RPMI8226 (cell line): ENCODE data around the gene FAM222B.
"Not testable (repeated sequence)": the region's sequence is repeated elsewhere in the genome, so short reads cannot be mapped to it uniquely, and the experiment has no call there.

Experiments used
- DNase-seq: peaks from one replicate; pipeline ENCODE4 v3.0.0-alpha.2; 2015

FAM222B gene

DNA sequence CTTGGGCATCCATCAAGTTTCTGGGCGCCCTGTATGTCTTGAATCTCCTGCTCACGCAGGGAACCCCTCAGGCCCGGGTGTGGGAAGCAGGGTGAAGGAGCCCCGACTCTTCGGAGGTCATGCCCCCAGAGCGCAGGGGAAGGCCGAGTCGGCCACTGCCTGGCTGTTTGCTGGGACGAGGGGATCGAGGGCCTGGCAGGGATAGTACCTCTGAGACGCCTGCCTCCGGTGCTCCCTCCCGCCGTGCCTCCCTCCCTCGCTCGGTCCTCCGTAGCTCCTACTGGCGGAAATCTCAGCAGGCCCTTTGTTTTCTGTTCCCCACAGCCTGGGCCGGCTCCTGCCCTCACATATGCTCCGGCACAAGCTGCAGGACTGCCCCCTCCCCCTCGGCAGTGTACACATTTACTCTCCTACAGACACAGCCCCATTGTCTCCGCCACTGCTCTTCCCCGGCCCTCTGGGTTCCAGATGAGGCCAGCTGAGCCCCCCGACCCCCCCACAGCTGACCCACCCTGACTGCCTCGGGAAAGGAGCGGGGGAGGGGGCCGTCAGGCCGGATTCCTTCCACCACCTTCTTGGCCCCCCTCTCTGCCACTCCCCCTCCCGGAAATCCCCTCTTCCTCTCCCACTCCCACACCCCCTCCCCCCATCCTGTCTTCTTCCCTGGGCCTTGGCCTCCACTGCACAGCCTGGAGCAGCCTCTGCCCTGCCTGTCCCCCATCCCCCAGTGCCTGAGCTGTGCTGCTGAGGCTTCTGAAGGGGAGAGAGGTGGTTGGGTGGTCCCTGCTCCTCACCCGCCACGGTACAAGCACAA lies 97.4 kb downstream of the FAM222B start:
- peak; percentile 69 for DNase-seq

GRCh38 chr17:28744104-28744971 lies 98.3 kb downstream of the FAM222B start:
- peak; percentile 63 for DNase-seq

DNA sequence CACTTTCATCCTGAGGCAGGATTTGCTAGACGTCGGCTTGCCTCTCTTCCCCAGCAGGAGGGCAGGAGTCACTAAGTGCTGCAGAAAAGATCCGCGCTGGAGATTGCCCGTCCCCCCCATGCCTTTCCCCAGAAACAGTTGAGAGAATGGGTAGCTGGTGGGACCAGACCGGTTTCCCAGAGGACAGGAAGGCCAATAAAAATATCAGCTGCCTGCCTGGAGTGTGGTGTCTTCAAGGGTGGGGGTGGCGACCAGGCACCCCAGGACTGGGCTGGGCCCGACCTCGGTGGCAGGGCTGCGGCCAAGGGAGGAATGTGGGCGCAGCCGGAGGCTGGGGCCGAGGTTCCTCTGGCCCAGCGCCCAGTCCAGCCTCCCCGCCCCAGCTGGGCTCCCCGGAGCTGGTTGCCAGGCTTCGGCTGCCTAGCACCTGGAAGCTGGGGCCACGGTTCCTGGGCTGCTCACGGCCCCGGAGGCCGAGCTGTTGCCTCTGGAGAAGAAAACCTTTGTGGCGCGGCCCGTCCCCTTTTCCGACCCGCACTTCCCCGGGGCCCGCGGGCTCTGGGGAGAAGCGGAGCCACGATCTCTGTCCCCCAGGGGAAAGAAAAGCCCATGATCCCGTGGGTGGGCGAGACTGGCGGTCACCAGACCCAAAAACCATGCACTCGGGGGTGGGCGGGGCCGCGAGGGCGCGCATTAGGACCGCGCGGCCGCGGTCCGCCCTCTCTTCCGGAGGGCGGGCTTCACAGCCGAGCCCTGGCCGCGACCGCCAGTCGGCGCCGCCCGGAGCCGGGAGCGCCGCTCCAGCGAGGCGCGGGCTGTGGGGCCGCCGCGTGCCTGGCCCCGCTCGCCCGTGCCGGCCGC lies 99.1 kb downstream of the FAM222B start, which contains the start of gene TRAF4:
TRAF4 (plus strand) TSS at position 769 of the 861 bp plus-strand sequence. CDS start 102 bp downstream, outside the sequence.
- DNase-seq: peak; percentile 95

GRCh38 chr17:28741358-28742349 lies 100.9 kb downstream of the FAM222B start:
- DNase-seq: peak; percentile 79

DNA sequence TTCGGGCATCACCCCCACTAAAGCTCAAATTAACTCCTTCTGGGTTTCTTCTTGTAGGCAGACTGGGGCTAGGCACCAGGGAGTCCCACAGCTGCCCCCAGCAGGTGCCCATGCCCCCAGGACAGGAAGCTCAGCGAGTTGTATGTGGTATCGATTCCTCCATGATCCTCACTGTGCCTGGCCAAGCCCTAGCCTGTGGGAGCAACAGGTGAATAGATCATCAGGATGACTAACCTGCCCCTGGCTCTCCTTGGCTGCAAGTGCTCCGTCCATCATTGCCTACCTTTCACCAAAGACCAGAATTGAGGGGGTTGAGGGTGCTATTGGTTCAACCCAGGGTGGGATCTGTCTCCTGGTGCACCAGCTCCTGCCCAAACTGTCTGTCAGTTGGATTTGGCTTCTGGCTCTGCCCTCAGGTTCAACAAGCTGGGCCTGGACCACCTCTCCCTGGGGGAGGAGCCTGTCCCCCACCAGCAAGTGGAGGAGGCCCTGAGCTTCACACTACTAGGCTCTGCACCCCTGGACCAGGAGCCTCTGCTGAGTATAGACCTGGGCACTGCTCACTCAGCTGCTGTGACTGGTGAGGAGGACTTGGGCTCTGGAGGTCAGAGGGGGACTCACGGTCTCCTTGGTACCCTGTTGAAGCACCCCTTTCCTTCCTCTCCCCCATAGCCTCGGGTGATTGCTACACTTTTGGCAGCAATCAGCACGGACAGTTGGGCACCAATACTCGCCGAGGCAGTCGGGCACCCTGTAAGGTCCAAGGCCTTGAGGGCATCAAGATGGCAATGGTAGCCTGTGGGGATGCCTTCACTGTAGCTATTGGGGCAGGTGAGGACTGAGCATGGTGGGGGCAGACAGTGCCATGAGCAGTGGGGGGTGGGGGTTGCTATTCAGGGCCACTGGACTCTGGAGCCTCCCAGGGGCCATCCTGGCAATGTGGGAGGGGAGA lies 101.9 kb downstream of the FAM222B start:
- DNase-seq: no peak

- DNase-seq: peak; percentile 88
Observed at GRCh38 chr17:28738680-28739384, 103.8 kb downstream of the FAM222B start.

GRCh38 chr17:28737770-28738679 lies 104.6 kb downstream of the FAM222B start:
- DNase-seq: no peak

- DNase-seq: no peak
Observed at GRCh38 chr17:28737316-28737715, 105.3 kb downstream of the FAM222B start.

DNA sequence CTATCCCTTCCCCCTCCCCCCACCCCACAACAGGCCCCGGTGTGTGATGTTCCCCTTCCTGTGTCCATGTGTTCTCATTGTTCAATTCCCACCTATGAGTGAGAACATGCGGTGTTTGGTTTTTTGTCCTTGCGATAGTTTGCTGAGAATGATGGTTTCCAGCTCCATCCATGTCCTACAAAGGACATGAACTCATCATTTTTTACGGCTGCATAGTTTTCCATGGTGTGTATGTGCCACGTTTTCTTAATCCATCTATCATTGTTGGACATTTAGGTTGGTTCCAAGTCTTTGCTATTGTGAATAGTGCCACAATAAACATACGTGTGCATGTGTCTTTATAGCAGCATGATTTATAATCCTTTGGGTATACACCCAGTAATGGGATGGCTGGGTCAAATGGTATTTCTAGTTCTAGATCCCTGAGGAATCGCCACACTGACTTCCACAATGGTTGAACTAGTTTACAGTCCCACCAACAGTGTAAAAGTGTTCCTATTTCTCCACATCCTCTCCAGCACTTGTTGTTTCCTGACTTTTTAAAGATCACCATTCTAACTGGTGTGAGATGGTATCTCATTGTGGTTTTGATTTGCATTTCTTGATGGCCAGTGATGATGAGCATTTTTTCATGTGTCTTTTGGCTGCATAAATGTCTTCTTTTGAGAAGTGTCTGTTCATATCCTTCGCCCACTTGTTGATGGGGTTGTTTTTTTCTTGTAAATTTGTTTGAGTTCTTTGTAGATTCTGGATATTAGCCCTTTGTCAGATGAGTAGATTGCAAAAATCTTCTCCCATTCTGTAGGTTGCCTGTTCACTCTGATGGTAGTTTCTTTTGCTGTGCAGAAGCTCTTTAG lies 106.4 kb downstream of the FAM222B start:
- not testable (repeated sequence) for DNase-seq

- DNase-seq: no peak
Observed at GRCh38 chr17:28735242-28735722, 107.3 kb downstream of the FAM222B start.

GRCh38 chr17:28734712-28735241 lies 107.8 kb downstream of the FAM222B start:
- DNase-seq: no peak

DNA sequence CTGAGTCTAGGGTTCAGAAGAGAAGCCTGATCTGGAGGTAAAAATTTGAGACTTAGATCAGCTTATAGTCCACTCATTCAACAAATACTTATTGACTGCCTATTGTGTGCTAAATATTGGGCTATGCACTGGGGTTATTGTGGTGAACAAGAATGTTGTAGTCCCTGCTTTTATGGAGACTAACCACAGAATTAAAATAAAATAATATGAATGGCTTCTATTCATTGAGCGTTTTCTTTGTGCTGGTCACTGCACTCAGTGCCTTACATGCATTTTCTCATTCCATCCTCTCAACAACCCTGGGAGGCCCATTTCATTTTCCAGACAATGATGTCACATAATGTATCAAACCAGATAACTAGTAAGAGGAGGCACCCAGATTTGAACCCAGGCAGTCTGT lies 109.2 kb downstream of the FAM222B start:
- DNase-seq: no peak

- no peak for DNase-seq
Observed at GRCh38 chr17:28729950-28730330, 112.7 kb downstream of the FAM222B start.

- peak; percentile 95 for DNase-seq
Observed at GRCh38 chr17:28728364-28729200, 114.0 kb downstream of the FAM222B start, which contains the start of gene NEK8. Gene NEK8, plus strand, starts transcription at chr17:28728788. Its CDS starts 26 bp downstream, at chr17:28728814.

DNA sequence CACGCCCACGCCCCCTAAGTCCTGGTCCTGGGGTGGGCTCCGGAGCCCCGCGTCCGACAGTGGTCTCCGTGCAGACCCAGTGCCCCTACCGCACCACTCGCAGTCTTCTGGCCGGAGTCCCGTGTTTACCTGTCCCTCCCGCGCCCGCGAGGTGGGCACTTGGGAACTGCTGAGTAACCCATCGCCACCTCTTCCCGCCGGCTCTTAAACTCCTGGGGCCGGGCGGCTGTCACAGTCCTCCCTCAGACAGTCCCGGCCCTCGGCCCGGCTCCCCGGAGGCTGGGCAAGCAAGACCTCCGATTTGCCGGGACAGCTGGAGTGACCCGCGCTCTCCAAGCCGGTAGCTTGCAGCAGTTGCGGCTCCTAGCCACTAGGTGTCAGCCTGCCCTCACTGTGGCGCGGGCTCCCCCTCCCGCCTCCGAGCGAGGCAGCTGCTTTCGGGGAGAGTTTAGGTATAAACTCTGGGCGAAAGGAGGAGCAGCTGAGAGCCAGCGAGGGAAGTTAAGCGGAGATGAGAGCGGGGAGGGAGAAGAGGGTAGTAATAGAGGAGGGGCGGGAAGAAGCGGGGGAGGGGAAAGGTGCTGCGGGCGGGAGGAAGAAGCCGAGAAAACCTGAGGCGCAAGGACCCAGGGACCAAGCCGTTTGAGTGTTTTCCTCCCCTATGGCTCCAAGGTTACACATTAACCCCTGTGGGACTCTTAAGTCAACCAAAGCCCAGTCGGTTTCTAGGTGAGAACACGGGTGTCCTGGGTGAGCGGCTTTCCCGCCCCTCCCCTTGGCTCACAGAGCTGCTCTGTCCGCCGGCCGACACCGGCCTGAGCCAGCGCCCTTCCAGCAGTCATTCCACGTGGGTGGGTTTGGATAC lies 115.7 kb downstream of the FAM222B start:
- DNase-seq: peak; percentile 96
